Endometrium (tissue), 2 donors: Measurements from ENCODE around the gene RUNX1.

Source experiments
- FAIRE-seq: peaks from 2 replicates; lab custom pipeline; 2012; peaks lifted over from hg19 to GRCh38; lab: Jason Lieb, UNC
- donor health status: control.
- donor health status: control.

Gene RUNX1

DNA sequence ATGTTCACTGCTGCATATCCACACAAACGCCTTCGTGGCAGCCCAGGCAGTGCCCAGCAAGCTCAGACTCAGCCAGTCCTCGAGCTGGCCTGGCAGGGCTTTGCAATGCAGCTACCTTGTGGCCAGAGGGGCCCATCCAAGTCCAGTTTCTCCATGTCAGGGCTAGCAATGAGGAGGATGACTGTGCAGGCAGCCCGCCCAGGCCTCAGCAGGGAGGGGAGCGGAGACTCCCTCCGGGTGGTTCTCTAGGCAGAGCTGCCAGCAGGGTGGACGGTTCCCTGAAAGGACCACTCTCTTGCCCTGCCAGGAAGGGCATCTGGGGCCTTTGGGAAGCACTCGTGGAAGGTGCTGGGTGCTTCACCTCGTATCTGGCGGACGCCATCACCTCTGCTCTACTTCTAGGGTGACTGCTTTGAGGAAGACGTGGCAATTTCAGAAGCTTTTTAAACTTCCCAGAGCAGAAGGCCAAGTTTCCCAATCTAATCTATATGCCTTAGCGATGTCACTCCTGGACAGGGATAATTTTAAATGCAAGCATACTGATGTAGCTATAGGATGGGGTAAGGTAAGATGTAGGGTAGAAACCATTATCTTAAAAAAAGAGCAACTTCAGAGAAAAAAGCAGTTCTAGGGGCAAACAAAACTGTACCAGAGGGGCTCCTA lies 56.2 kb downstream of the RUNX1 start:
- FAIRE-seq: no peak

DNA sequence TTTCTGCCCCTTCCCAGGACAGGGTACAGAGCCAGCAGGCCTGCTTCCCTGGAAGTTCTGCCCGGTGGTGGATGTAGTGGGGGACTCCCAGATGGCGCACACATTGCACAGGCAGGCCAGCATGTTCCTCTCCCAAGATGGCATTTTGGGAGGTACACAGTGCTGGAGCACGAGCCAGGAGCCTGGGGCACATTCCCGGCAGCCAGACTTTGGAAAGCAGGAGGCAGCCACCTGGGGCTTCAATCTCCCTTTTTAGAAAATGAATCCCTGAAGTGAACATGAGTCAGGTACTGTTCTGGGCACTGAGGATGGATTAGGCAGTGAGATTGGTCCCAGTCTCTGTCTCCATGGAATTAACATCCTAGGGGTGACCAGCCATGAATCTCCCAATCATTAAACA lies 56.9 kb downstream of the RUNX1 start:
- FAIRE-seq: no peak

DNA sequence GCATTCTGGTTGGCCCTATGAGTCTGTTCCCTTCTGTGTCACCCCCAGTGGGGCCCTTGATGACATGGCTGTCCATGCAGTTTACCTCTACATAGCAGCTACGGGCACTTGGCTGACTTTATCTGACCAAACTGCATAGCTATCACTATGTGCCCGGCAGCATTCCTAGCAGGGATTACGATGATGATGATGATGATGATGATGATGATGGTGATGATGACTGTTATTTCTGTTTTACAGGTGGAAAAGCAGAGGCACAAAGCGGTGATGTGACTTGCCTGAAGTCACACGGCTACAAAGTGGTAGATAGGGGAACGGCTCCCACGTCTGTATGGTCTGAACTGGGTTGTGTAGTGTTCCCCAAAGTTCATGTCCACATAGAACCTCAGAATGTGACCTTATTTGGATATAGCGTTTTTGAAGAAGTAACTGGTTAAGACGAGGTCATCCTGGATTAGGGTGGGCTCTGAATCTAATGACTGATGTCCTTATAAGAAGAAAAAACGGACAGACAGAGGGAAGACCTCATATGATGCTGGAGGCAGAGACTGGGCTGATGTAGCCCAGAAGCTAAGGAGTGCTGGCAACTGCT lies 57.6 kb downstream of the RUNX1 start:
- FAIRE-seq: no peak

DNA sequence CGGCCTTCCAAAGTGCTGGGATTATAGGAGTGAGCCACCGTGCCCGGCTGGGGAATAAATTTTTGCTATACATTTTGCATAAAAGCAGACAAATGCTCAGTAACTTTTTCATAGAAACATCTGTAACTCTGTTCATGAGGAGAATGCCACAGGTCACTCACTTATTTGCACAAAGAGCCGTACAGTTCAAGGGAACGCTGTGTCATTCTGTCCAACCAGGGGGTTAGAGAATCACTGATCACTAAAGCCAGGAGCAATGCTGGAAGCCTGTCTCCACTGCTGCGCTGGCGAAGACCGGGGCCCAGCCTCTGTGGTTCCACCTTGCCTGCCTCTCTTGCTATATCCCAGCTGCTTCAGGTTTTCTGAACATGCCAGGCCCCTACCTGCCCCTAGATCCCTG lies 58.3 kb downstream of the RUNX1 start:
- no peak for FAIRE-seq

DNA sequence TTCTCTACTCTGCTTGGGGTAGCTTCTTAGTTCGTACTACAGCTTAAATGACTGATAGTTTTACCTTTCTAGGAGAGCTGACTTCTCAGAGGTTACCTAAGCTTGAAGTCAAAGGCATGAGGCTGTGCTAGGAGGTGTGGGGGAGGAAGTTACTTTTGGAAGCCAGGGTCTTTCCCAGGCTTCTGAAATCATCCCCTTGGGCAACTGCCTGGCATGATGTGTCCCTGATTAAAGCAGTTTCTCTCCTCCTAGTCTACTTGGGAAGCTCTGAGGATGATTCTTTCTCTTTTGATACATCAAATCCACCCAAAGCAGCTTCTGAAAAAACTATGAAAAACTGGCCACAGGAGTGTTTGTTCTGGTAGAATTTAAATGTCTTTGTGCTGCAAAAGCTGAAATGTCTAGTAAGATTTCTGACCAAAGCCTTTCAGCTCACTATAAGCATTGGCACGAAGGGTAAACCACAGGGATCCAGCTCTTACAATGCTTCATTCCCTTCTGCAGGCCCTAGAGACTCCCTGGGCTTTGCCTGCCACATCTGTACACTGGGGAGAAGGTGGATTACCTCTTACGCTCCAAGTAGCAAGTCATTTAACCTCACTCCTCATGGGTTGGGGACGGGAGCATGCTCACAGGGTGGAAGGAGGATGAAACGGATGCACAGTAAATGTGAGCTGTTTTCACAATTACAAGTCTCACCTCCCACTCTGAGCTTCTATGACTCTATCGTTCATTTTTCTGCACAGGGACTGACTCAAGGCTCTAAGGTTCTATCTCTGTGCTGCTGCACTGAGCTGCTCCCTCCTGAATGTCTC lies 59.6 kb downstream of the RUNX1 start:
- FAIRE-seq: no peak

DNA sequence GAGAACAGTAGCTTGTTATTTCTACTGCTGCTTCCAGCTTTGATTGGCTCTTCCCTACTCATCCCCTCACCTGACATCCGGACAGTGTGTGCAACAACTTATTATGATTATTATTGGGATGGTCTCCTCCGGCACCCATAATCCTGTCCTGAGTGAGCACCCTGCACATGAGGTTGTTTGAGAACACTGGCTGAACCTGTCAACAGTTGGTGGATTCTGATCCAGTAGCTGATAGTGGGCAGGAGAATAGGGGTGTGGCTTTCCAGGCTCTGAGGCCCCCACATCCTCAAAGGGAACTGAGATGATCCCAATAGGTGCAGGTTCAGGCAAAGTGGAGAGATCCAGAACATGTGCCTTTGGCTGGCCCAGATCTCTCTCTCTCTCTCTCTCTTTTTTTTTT lies 60.5 kb downstream of the RUNX1 start:
- no peak for FAIRE-seq

DNA sequence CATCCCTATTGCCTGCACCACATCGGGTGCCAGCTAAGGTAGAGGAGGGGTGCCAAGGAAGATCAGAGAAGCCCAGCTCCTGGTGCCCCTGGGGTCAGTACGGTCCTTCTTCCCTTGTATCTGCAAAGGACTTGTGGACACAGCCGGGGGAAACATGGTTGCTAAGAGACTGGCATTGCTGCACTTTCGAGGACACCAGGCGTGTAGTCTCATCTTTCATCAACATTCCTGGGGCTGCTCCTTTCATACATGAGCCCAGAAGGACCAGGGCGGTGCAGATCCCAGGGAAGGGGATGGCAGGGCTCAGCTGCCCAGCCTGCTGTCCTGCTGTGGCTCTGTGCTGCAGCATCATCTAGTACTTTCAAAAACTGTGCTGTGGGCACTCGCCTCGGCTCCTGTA lies 61.0 kb downstream of the RUNX1 start:
- no peak for FAIRE-seq

DNA sequence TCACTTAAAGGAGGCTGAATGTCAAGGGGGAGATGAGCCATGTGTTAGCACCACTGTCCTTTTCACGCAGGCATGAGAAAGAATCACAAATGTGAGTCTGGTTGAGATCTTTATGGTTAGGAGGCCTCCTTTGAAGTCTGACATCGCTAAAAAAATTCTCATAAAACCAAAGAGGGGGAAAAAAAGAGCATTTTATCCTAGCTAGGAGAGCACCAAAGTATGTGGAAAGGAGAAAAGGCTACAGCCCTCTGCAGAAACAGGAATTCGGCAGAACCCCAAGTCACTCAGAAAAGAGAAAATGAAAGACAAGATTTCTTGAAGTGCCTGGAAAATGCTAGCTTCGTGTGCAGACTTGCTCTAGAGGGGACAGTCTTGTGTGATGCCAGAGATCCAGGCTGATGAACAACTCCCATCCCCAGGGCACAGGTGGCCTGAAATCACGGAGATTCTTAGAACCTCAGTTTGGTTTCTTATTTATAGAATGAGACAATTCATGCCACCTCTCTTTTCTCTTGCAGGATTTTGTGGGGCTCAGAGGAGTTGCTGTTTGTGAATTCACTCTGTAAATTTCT lies 61.5 kb downstream of the RUNX1 start:
- FAIRE-seq: no peak

DNA sequence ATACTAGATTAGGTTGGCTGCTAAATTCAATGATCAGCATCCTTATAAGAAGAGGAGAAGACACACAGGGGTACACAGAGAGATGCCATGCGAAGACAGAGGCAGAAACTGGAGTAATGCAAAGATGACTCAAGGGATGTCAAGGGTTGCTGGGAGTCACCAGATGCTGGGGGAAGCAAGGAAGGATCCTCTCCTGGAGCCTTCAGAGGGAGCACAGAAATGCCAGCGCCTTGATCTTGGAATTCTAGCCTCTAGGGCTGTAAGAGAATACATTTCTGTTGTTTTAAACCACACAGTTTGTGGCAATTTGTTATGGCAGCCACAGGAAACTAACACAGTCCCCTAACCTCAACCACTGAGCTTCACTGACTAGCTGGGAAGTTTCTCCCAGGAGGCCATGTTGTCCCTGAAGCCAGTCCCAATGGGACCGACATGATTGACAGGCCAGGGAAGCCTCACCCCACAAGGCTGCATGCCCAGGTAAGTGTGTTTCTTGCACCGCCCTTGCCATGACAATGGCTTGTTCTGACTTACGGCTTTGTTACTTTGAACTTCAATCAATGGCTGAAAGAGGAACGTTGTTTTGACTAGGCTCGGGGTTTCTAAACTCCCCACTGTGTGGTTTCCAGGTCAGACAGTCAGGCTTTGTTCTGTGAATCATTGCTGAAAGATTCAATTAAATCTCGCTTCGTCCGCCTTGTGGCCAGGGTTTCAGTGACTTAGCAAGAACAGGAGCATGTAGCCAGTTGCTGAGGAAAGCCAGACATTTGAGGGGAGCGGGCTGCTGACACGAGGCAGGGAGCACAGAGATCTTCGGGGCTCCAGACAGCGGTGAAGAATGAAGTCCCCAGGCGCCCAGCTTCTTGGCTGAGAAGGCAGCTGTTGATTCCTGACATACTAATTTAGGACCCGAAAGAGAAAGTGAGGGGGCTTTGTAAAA lies 62.3 kb downstream of the RUNX1 start:
- FAIRE-seq: no peak

DNA sequence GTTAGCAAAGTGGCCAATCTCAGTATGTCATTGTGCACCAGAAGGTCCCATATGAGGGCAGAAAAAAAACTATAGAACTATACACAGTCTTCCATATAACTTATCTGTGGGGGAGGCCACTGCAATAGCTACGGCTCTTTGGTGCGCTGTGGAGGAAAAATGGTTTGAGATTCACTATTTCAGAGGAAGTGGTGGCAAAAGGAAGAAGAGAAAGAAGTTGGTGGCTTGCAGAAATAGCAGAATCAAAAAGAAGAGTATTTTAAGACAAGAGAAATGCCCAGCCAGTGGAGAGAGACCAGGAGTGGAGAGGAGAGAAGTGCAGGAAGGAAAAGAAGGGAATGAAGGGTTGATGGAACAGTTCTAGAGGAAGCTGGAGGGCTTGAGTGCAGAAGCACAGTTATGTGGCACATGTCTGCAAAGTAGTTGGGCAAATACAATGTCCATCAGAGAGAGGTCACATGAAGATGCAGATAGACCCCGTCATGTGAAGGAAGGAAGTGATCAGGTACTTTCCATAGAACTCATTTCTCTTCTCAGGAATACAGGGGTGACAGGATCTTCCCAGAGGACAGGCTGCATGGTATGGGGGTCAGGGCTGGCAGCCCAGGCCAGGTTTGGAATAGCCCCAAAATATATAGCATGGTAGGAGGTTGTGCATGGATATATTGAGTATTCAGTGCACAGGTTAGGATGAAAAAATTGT lies 64.6 kb downstream of the RUNX1 start:
- no peak for FAIRE-seq

DNA sequence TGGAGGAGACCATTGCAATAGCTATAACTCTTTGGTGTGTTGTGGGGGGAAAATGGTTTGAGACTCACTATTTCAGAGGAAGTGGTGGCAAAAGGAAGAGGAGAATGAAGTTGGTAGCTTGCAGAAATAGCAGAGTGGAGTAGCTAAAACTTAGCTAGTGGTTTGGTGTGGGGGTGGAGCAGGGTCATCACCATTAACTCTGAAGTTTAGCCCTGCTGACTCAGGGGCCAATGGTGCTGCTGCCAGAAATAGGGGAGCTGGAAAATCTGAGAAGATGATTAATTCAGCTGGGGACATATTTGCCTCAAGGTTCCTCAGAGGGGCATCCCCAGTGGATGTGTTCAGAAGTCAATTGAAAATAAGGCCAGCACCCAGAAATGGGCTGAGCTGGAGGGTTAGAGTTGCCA lies 65.4 kb downstream of the RUNX1 start:
- FAIRE-seq: no peak

DNA sequence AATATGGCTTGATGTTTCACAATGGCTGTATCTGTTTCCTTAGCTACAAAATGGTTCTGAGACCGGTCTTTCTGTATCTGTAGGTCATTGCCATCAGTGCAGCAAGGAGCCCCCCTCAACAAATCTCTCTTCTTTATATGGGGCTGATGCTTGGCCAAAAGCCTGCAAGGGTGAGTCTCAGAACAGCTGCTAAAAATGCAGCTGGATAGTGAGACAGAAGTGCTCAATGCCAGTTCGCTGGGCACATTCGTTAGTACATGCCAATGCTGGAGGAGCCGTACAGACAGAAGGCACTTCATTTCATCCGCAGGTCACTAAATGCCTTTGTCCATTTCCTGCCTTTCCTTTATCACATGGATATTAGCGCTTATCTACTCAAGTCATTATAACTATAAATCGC lies 67.3 kb downstream of the RUNX1 start:
- no peak for FAIRE-seq

DNA sequence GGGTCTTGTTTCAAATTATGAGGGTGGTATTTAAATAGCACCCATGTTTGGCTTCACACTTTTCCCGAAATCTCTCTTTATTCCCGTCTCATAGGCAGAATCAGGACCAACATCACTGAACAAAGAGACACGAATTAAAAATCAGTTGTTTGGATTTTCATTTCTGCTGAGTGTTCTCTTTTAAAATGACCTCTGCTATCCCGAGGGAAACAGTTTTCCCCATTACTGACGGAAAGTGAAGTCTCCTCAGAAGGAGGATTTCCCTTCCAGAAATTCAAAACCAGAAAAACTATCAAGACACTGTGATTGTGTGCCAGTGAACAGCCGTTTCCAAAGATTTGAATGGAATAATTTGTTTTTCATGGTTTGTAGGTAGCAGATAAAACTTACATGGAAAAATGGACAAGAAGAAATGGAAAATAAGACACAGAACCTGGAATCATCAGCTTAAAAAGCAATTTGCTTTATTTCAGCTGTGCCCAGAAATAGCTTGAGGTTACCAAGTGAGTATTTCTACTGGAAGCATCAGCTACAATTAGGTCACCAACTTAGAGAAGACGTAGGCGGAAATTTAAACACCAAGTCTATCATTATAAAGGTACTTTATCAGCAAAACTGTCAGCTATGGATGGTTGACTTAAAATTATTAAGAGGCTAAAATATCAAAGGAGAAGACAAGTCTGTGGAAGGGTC lies 68.5 kb downstream of the RUNX1 start:
- no peak for FAIRE-seq

DNA sequence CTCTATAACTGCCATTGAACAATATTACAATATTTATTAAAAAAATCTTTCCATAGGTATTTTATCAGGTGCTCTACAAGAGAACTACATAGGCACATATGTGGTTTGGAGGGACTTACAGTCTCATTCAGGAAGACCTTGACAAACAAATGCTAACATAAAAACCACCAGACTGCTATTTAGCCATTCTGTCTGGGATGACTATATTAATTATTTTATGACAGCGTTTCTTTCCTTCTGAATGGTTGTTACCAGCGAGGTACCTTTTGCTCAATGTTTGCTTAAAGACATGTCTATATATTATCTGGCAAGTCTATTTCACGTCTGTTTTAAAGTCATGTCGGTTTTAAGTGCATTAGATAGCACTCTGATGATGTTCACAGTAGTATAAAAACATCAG lies 69.7 kb downstream of the RUNX1 start:
- FAIRE-seq: no peak

DNA sequence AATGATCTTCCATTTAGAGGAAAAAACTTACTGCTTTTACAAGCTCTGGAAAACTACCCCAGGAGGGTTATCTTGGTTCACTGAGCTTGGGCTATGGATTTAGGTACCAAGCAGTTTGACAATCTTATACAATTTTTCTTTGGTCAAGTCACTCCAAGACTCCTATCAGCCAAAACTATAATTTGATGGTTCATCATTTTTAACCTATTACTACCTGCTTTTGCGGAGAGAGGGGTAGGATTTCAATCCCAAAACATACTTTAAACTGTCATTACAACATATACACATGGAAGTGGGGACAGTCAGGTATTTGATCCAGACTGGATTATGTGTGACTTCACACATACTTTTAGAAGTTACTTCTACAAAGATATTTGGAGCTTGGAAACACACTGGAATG lies 71.8 kb downstream of the RUNX1 start:
- FAIRE-seq: no peak

DNA sequence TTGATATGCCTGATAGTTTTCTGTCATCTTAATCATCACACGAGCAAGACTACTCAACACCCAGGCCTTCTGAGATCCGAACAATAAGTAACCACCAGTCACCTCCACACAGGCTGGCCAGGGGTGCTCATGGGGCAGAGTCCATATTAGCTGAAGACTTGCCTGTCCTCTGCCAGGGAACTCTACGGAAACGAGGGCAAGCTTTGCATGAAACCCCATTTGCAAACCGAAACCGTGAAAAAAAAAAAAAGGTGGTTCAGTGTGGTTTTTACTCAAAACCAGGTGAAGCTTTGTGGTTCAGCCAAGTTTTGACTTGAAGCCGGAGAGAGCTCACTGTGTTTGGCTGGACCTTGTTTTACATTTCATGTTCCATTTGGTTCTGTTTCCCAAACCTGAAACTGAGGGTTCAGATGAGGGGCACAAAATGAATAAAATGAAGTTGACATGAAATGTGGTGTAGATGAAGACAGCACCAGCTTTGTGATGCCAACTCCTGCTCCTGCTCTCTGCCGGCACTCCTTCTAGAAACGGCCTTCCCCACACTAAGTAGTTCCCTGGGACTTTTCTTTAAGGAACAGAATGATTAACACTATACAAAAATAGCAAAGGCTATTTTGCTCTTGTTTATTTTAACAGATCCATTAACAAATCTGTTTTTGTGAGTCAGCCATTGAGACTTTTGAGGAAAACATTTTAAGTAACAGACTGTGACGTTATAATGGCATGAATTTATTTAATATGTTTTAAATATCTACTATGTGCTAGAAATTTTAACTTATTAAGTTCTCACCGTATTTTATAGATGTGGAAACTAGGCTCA lies 74.7 kb downstream of the RUNX1 start:
- FAIRE-seq: no peak

DNA sequence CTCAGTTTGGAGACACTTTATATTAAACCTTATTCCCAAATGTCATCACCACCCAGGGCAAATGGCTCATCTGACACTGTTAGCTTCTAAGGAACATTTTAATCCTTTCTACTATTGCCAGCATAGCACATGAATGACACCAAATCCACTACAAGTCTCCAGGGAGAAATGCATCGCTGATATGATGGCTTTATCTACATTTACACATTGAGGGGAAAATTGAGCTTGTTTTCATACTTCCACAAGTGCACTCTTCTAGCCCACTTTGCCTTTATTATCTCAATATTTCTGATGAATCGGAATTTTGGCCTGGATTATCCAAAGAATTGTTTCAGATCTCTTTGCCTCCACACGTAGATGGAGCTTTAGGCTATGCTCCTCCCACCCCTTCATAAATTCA lies 75.4 kb downstream of the RUNX1 start:
- FAIRE-seq: no peak

DNA sequence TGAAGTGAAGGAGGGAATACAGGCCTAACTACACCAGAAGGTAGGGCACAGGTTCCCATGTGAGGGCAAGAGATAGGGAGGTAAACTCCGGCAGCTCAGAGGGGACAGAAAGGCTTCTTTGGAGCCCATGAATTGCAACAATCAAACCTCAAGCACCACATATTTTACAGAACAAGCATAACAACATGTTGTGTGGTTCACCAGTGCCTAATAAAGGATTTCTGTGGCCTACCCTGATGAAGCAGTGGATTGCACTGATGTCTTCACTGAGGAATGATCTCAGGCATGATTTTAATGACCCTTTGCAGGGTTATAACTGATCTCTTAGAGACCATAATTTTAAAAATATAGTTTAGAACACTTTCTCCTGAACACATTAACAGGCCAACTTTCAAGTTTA lies 77.4 kb downstream of the RUNX1 start:
- no peak for FAIRE-seq

DNA sequence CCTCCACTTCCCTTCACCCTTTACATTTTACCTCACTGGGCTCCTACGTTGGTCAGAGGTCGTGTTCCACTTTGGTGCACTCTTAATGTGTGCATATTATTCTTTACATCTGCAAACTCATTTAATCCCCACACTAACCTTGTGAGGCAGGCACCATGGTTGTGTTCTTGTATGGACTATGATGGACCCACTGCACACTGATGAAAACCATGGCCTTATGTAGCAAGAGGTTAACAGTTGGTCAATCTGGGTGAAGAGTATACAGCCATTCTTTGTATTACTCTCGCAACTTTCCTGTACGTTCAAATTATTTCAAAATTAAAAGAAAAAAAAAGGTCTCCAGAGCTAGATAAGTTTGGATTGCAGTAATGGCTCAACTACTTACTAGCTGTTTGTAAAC lies 78.5 kb downstream of the RUNX1 start:
- FAIRE-seq: no peak

DNA sequence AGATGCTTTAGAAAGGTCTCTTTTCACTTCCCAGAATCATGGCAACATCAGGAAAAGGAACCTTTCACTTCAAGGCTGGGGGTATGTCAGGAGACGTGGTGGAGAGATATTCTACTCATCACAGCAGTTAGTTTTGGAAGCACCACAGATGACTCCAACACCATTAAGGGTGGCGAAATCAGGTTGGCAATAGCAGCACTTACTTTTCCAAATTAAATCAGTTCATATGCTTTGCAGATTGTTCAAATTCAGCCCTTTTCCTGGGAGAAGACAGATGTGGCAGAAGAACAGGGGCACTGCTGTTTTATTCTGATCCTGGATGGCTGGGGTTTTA lies 79.0 kb downstream of the RUNX1 start:
- FAIRE-seq: no peak
